Nasal cavity respiratory epithelium epithelial cell of viscerocranial mucosa (primary cell): ENCODE results near the gene PIAS1. TPM values are rescaled to one million over a fixed set of nuclear protein-coding genes. Genes with fewer than 3 reads are reported as not detected.

Experiments used
- total RNA-seq: library from RNA; depleted of rRNA; stranded (reverse); fragments of >200 nt; gene quantifications from 2 replicates; pipeline ENCODE4 v1.2.3, GENCODE V29; 2014

PIAS1 gene
- 6.5 and 16.5 TPM in 2 replicates for total RNA-seq

GRCh38 chr15:68053701-68054627 lies at the start of gene PIAS1:
TSS of gene PIAS1 (plus strand) at chr15:68054315. CDS start at chr15:68054327, 12 bp downstream.

GRCh38 chr15:68204776-68205557 lies 150.9 kb downstream of the PIAS1 start, which contains the start of gene CALML4:
TSS of gene CALML4 (minus strand) at chr15:68205332. CDS start at chr15:68205247, 85 bp downstream.

GRCh38 chr15:68229386-68230156 lies 175.5 kb downstream of the PIAS1 start, which contains the start of gene CLN6:
TSS of gene CLN6 (minus strand) at chr15:68229728. CDS start at chr15:68229584, 144 bp downstream.

Other genes with a start within 250 kb of the PIAS1 start
- under 0.01 and 0.14 TPM in 2 replicates for gene SKOR1, start 228.8 kb upstream of the PIAS1 start, total RNA-seq
- not detected in 2 replicates for gene RNU6-1, start 214.3 kb upstream of the PIAS1 start, total RNA-seq
- gene CALML4, start 151.0 kb downstream of the PIAS1 start, total RNA-seq: 3.8 and 8.2 TPM in 2 replicates
- gene CLN6, start 175.4 kb downstream of the PIAS1 start, total RNA-seq: 7.5 and 17.2 TPM in 2 replicates
- 155 and 220 TPM in 2 replicates for gene FEM1B, start 223.4 kb downstream of the PIAS1 start, total RNA-seq